ENCODE results near the gene MEX3A. TPM values are rescaled to one million over a fixed set of nuclear protein-coding genes. Genes with fewer than 3 reads are reported as not detected.

Gene MEX3A
- total RNA-seq, 1 donor from 2014 or later: 114 TPM

- no peaks in the 10 kb centered on the region for H3K36me3 Mint-ChIP-seq (ENCODE audit: unreplicated experiment)
- DNase-seq: no peak
- peaks cover 7% of the 10 kb centered on the region for H3K9me3 Mint-ChIP-seq (ENCODE audit: unreplicated experiment)
- peaks cover 22% of the 10 kb centered on the region for H3K4me1 Mint-ChIP-seq (ENCODE audit: low read depth, unreplicated experiment)
- no peak for TF ChIP-seq CTCF (IDR thresholded peaks at IDR 0.05; ENCODE audit: partially characterized antibody, unreplicated experiment)
- H3K27ac Mint-ChIP-seq (ENCODE audit: unreplicated experiment): no peak overlapping the region
- H3K4me3 Mint-ChIP-seq (ENCODE audit: unreplicated experiment): peak overlapping the region; percentile 59
- H3K27me3 Mint-ChIP-seq (ENCODE audit: unreplicated experiment): peaks cover 6% of the 10 kb centered on the region
Observed at GRCh38 chr1:156103521-156103947, 21.3 kb upstream of the MEX3A start.

- no peak for DNase-seq
- no peaks in the 10 kb centered on the region for H3K36me3 Mint-ChIP-seq (ENCODE audit: unreplicated experiment)
- H3K4me1 Mint-ChIP-seq (ENCODE audit: low read depth, unreplicated experiment): peaks cover 29% of the 10 kb centered on the region
- H3K4me3 Mint-ChIP-seq (ENCODE audit: unreplicated experiment): no peak overlapping the region
- no peak overlapping the region for H3K27ac Mint-ChIP-seq (ENCODE audit: unreplicated experiment)
- H3K27me3 Mint-ChIP-seq (ENCODE audit: unreplicated experiment): peaks cover 6% of the 10 kb centered on the region
- TF ChIP-seq CTCF (IDR thresholded peaks at IDR 0.05; ENCODE audit: partially characterized antibody, unreplicated experiment): no peak
- peaks cover 12% of the 10 kb centered on the region for H3K9me3 Mint-ChIP-seq (ENCODE audit: unreplicated experiment)
Observed at GRCh38 chr1:156102633-156103511, 20.6 kb upstream of the MEX3A start.

- peaks cover 32% of the 10 kb centered on the region for H3K4me1 Mint-ChIP-seq (ENCODE audit: low read depth, unreplicated experiment)
- peaks cover 14% of the 10 kb centered on the region for H3K9me3 Mint-ChIP-seq (ENCODE audit: unreplicated experiment)
- peak overlapping the region; percentile 30 for H3K4me3 Mint-ChIP-seq (ENCODE audit: unreplicated experiment)
- H3K27me3 Mint-ChIP-seq (ENCODE audit: unreplicated experiment): peaks cover 6% of the 10 kb centered on the region
- no peak overlapping the region for H3K27ac Mint-ChIP-seq (ENCODE audit: unreplicated experiment)
- TF ChIP-seq CTCF (IDR thresholded peaks at IDR 0.05; ENCODE audit: partially characterized antibody, unreplicated experiment): no peak
- H3K36me3 Mint-ChIP-seq (ENCODE audit: unreplicated experiment): no peaks in the 10 kb centered on the region
- DNase-seq: no peak
Observed at GRCh38 chr1:156101880-156102279, 19.6 kb upstream of the MEX3A start.

- H3K36me3 Mint-ChIP-seq (ENCODE audit: unreplicated experiment): no peaks in the 10 kb centered on the region
- H3K4me3 Mint-ChIP-seq (ENCODE audit: unreplicated experiment): no peak overlapping the region
- H3K27ac Mint-ChIP-seq (ENCODE audit: unreplicated experiment): no peak overlapping the region
- peaks cover 15% of the 10 kb centered on the region for H3K9me3 Mint-ChIP-seq (ENCODE audit: unreplicated experiment)
- no peak for DNase-seq
- no peak for TF ChIP-seq CTCF (IDR thresholded peaks at IDR 0.05; ENCODE audit: partially characterized antibody, unreplicated experiment)
- H3K27me3 Mint-ChIP-seq (ENCODE audit: unreplicated experiment): peaks cover 6% of the 10 kb centered on the region
- H3K4me1 Mint-ChIP-seq (ENCODE audit: low read depth, unreplicated experiment): peaks cover 36% of the 10 kb centered on the region
Observed at GRCh38 chr1:156100205-156100995, 18.1 kb upstream of the MEX3A start.

Data from glutamatergic neuron (in vitro differentiated cells).